Panc1 (cell line): Measurements from ENCODE around the gene MXRA8.
A peak's percentile ranks its signal among the peaks of the same experiment; 100 is the strongest.

Experiments used
- TF ChIP-seq, protein P1 (sequence below): fragments of 450-650 bp; IDR thresholded peaks from 2 replicates; pipeline ENCODE4 v1.5.1; 2017; ENCODE audit warnings: mild to moderate bottlenecking
- TF ChIP-seq, protein P2 (sequence below), 2 experiments: IDR thresholded peaks; 2 replicates each; pipeline ENCODE4 v1.6.1; 2011 to 2012; ENCODE audit warnings: low read depth in 2 of 2, control low read depth in 1 of 2, low read length in 1 of 2, mild to moderate bottlenecking in 1 of 2, moderate library complexity in 1 of 2; ENCODE audit not compliant: insufficient read depth in 1 of 2

DNA sequence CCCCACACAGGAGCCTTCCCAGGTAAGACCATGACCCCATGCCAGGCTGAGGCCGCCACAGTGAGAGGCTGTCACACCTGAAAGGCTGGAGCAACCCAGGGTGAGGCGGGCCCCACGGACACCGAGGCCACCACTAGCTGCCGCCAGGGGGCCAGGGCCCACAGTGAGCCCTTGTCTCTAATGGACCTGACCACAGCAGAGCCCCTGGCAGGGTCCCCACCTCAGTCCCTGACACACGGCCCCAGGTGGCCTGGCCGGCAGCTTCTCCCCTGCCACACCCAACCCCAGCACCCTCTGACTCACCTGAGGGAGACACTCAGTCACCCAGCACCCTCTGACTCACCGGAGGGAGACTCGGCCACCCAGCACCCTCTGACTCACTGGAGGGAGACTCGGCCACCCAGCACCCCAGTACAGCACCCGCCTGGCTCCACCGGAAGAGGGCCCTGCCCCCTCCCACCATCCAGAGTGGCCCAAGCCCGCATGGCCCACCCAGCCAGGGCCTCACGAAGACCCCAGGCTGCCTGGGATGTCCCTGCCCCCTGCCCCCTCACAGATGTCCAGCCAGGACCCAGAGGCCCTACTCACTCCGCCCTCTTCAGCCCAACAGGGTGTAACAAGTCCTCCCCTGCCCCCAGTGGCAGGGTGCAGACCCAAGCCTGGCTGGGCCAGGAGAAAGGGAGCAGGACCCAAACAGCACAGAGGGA lies 13.5 kb downstream of the MXRA8 start:
- TF ChIP-seq, protein P1, sequence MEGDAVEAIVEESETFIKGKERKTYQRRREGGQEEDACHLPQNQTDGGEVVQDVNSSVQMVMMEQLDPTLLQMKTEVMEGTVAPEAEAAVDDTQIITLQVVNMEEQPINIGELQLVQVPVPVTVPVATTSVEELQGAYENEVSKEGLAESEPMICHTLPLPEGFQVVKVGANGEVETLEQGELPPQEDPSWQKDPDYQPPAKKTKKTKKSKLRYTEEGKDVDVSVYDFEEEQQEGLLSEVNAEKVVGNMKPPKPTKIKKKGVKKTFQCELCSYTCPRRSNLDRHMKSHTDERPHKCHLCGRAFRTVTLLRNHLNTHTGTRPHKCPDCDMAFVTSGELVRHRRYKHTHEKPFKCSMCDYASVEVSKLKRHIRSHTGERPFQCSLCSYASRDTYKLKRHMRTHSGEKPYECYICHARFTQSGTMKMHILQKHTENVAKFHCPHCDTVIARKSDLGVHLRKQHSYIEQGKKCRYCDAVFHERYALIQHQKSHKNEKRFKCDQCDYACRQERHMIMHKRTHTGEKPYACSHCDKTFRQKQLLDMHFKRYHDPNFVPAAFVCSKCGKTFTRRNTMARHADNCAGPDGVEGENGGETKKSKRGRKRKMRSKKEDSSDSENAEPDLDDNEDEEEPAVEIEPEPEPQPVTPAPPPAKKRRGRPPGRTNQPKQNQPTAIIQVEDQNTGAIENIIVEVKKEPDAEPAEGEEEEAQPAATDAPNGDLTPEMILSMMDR = peak; percentile 88
- TF ChIP-seq, protein P2, sequence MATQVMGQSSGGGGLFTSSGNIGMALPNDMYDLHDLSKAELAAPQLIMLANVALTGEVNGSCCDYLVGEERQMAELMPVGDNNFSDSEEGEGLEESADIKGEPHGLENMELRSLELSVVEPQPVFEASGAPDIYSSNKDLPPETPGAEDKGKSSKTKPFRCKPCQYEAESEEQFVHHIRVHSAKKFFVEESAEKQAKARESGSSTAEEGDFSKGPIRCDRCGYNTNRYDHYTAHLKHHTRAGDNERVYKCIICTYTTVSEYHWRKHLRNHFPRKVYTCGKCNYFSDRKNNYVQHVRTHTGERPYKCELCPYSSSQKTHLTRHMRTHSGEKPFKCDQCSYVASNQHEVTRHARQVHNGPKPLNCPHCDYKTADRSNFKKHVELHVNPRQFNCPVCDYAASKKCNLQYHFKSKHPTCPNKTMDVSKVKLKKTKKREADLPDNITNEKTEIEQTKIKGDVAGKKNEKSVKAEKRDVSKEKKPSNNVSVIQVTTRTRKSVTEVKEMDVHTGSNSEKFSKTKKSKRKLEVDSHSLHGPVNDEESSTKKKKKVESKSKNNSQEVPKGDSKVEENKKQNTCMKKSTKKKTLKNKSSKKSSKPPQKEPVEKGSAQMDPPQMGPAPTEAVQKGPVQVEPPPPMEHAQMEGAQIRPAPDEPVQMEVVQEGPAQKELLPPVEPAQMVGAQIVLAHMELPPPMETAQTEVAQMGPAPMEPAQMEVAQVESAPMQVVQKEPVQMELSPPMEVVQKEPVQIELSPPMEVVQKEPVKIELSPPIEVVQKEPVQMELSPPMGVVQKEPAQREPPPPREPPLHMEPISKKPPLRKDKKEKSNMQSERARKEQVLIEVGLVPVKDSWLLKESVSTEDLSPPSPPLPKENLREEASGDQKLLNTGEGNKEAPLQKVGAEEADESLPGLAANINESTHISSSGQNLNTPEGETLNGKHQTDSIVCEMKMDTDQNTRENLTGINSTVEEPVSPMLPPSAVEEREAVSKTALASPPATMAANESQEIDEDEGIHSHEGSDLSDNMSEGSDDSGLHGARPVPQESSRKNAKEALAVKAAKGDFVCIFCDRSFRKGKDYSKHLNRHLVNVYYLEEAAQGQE (IDR thresholded peaks at IDR 0.05; ENCODE audit: insufficient read depth in 1 of 2, low read depth in 2 of 2, low read length in 1 of 2) = peak in 1 of 2 experiments; percentile 5; a peak in 1 of 4 replicates
